Hepatic stellate cell (primary cell): ENCODE measurements around the gene NFE2.
A peak's percentile ranks its signal among the peaks of the same experiment; 100 is the strongest.
"Not testable (repeated sequence)": the region's sequence is repeated elsewhere in the genome, so short reads cannot be mapped to it uniquely, and the experiment has no call there.

Source experiments
- DNase-seq: peaks from one replicate; pipeline ENCODE4 v3.0.0; 2011; ENCODE audit warnings: low spot score

Gene NFE2

GRCh38 chr12:54300732-54301427 is at the start of gene NFE2:
Gene NFE2 (minus strand): TSS chr12:54301015. CDS start chr12:54295248, 5,767 bp downstream.
- peak; percentile 66 for DNase-seq

- no peak for DNase-seq
These were observed 48.9 kb upstream of the NFE2 start for GRCh38 chr12:54349679-54350078.

GRCh38 chr12:54349036-54349435 is 48.2 kb upstream of the NFE2 start:
- DNase-seq, result no peak

- no peak for DNase-seq
These were observed 40.8 kb upstream of the NFE2 start for GRCh38 chr12:54341378-54342300.

- no peak for DNase-seq
These were observed 40.0 kb upstream of the NFE2 start for GRCh38 chr12:54340846-54341245.

GRCh38 chr12:54338698-54339296 is 38.0 kb upstream of the NFE2 start:
- DNase-seq, result no peak

- DNase-seq, result no peak
These were observed 37.2 kb upstream of the NFE2 start for GRCh38 chr12:54337854-54338650.

- DNase-seq, result no peak
These were observed 36.5 kb upstream of the NFE2 start for GRCh38 chr12:54337280-54337842.

GRCh38 chr12:54333420-54334034 is 32.7 kb upstream of the NFE2 start:
- no peak for DNase-seq

- DNase-seq, result no peak
These were observed 30.6 kb upstream of the NFE2 start for GRCh38 chr12:54331461-54331860.

- no peak for DNase-seq
These were observed 29.6 kb upstream of the NFE2 start for GRCh38 chr12:54330442-54330841.

GRCh38 chr12:54329759-54330158 is 28.9 kb upstream of the NFE2 start:
- no peak for DNase-seq

- DNase-seq, result no peak
These were observed 28.0 kb upstream of the NFE2 start for GRCh38 chr12:54328595-54329337.

- DNase-seq, result not testable (repeated sequence)
These were observed 24.8 kb upstream of the NFE2 start for GRCh38 chr12:54325442-54326109.

- peak; percentile 97 for DNase-seq
These were observed 24.0 kb upstream of the NFE2 start, which contains the start of gene COPZ1 for GRCh38 chr12:54324617-54325441. Gene COPZ1 (plus strand): TSS chr12:54325131. CDS start chr12:54325164, 33 bp downstream.

- DNase-seq, result no peak
These were observed 20.5 kb upstream of the NFE2 start for GRCh38 chr12:54321363-54321762.

GRCh38 chr12:54312309-54312708 is 11.5 kb upstream of the NFE2 start:
- DNase-seq, result not testable (repeated sequence)

- no peak for DNase-seq
These were observed 10.2 kb upstream of the NFE2 start for GRCh38 chr12:54311051-54311450.
